Lung (tissue), 12 donors: ENCODE results near the gene COX11. TPM values are rescaled to one million over a fixed set of nuclear protein-coding genes. Genes with fewer than 3 reads are reported as not detected.
A peak's percentile ranks its signal among the peaks of the same experiment; 100 is the strongest.

Experiments used
- ATAC-seq: fragments of 200-7000 bp; cut with Tn5 transposase; one replicate; pipeline ENCODE4 v1.9.1; 2020; ENCODE audit warnings: moderate number of reproducible peaks; ENCODE audit not compliant: insufficient read depth, low FRiP score
- DNase-seq, 3 donors: peaks; one replicate each; pipeline ENCODE4 v3.0.0-alpha.2; 2013 to 2017
- H3K27ac ChIP-seq, 2 donors: one replicate each; pipeline ENCODE4 v1.5.1; 2013; ENCODE audit warnings: mild to moderate bottlenecking in 2 of 2, moderate library complexity in 2 of 2, control low read depth in 1 of 2, inconsistent platforms in 1 of 2, low read depth in 1 of 2, low read length in 1 of 2
- H3K27me3 ChIP-seq, 3 donors: one replicate each; pipeline ENCODE4 v1.5.1; 2013; ENCODE audit warnings: low read length in 2 of 3; ENCODE audit not compliant: control insufficient read depth in 3 of 3, insufficient read depth in 3 of 3
- H3K36me3 ChIP-seq, 4 donors: one replicate each; pipeline ENCODE4 v1.5.1; 2013; ENCODE audit warnings: low read length in 4 of 4, mild to moderate bottlenecking in 1 of 4, moderate library complexity in 1 of 4; ENCODE audit not compliant: control insufficient read depth in 4 of 4, insufficient read depth in 4 of 4
- H3K4me1 ChIP-seq, 5 donors: one replicate each; pipeline ENCODE4 v1.5.1; 2013; ENCODE audit warnings: low read length in 5 of 5, mild to moderate bottlenecking in 2 of 5, moderate library complexity in 1 of 5; ENCODE audit not compliant: control insufficient read depth in 5 of 5, insufficient read depth in 5 of 5
- H3K4me3 ChIP-seq: one replicate; pipeline ENCODE4 v1.5.1; 2013; ENCODE audit warnings: mild to moderate bottlenecking, control low read depth, moderate library complexity
- H3K9ac ChIP-seq, 2 donors: one replicate each; pipeline ENCODE4 v1.5.1; 2013; ENCODE audit warnings: low read length in 2 of 2, control low read depth in 1 of 2; ENCODE audit not compliant: insufficient read depth in 1 of 2
- H3K9me3 ChIP-seq, 4 donors: one replicate each; pipeline ENCODE4 v1.5.1; 2013; ENCODE audit warnings: low read length in 3 of 4, mild to moderate bottlenecking in 1 of 4, moderate library complexity in 1 of 4; ENCODE audit not compliant: control insufficient read depth in 4 of 4, insufficient read depth in 3 of 4
- CTCF ChIP-seq: IDR thresholded peaks from 2 replicates; pipeline ENCODE4 v1.5.1; 2012; ENCODE audit warnings: mild to moderate bottlenecking; ENCODE audit errors: control extremely low read depth, extremely low read depth
- WGBS, 2 donors: extraction: QIAGEN DNeasy Blood & Tissue Kit; methylation state at CpG; one replicate each; pipeline ENCODE4 v1.1.7; 2013; 5-methylcytosine and 5-hydroxymethylcytosine counted together
- polyA plus RNA-seq, 2 donors: library from polyadenylated mRNA; stranded (reverse); fragments of 200-250 nt; gene quantifications; one replicate each; pipeline ENCODE4 v1.2.1, GENCODE V29; 2013
- total RNA-seq, 2 donors: library from RNA; depleted of rRNA in 1 of 2; stranded (reverse); fragments of >200 nt in 1 of 2; gene quantifications; one replicate each; pipeline ENCODE4 v1.2.1, GENCODE V29; 2014 to 2021
- donor health status: control.
- donor health status: control.
- donor health status: Bipolar disorder and iron deficiency.
- donor health status: healthy.
- donor health status: DM: yes; HTN: yes; CAD: no.

The COX11 gene
- total and polyA plus RNA-seq, 4 donors, result 21.8 to 44.6 (median 34.4) TPM

GRCh38 chr17:54982399-54982798 is 13.9 kb upstream of the COX11 start:
- TF ChIP-seq CTCF, result no peak
- DNase-seq (peak in 1 of 3 donors; percentile 27), ATAC-seq (no peak)
- Histone ChIP-seq H3K27me3 (no peaks in the 10 kb centered on the region), H3K9ac (no peak overlapping the region), H3K9me3 (peaks cover 0 to 7% (median 2%) of the 10 kb centered on the region in 4 donors), H3K4me3 (no peak overlapping the region), H3K27ac (no peak overlapping the region), H3K36me3 (peaks cover 0 to 4% (median 2%) of the 10 kb centered on the region in 4 donors), H3K4me1 (peaks cover 0 to 16% (median 2%) of the 10 kb centered on the region in 5 donors)

GRCh38 chr17:54980375-54980774 is 11.9 kb upstream of the COX11 start:
- no peaks in the 10 kb centered on the region for H3K27me3 ChIP-seq
- TF ChIP-seq CTCF, result no peak
- no peak overlapping the region for H3K9ac ChIP-seq
- no peak for ATAC-seq
- H3K4me3 ChIP-seq, result no peak overlapping the region
- peak in 1 of 3 donors; percentile 22 for DNase-seq
- 63 to 64% methylated on average over 3 of the region's 3 CpGs for WGBS, 2 donors
- H3K36me3 ChIP-seq, result no peaks in the 10 kb centered on the region
- H3K27ac ChIP-seq, result no peak overlapping the region
- H3K4me1 ChIP-seq, result peaks cover 0 to 7% (median 2%) of the 10 kb centered on the region in 5 donors
- H3K9me3 ChIP-seq, result peaks cover 0 to 7% (median 2%) of the 10 kb centered on the region in 4 donors

GRCh38 chr17:54979657-54980056 is 11.2 kb upstream of the COX11 start:
- H3K4me3 ChIP-seq, result no peak overlapping the region
- no peaks in the 10 kb centered on the region for H3K27me3 ChIP-seq
- peaks cover 0 to 7% (median 2%) of the 10 kb centered on the region in 4 donors for H3K9me3 ChIP-seq
- H3K9ac ChIP-seq, result no peak overlapping the region
- ATAC-seq (no peak), DNase-seq (peak in 2 of 3 donors; percentile 63 to 67)
- no peak for TF ChIP-seq CTCF
- H3K36me3 ChIP-seq, result no peaks in the 10 kb centered on the region
- H3K27ac ChIP-seq, result no peak overlapping the region
- H3K4me1 ChIP-seq, result peaks cover 0 to 7% (median 2%) of the 10 kb centered on the region in 5 donors

GRCh38 chr17:54977744-54978143 is 9.3 kb upstream of the COX11 start:
- no peak overlapping the region for H3K9ac ChIP-seq
- ATAC-seq (no peak), DNase-seq (no peak)
- peaks cover 0 to 7% (median 2%) of the 10 kb centered on the region in 4 donors for H3K9me3 ChIP-seq
- no peak overlapping the region for H3K27ac ChIP-seq
- TF ChIP-seq CTCF, result no peak
- H3K36me3 ChIP-seq, result no peaks in the 10 kb centered on the region
- no peaks in the 10 kb centered on the region for H3K27me3 ChIP-seq
- H3K4me3 ChIP-seq, result no peak overlapping the region
- WGBS, 2 donors, result 89 to 96% methylated on average over 2 of the region's 2 CpGs
- H3K4me1 ChIP-seq, result peaks cover 0 to 7% (median 2%) of the 10 kb centered on the region in 5 donors
